Mesodermal cell (in vitro differentiated cells): ENCODE results near the gene UGT1A7.

Experiments
- H3K27ac ChIP-seq: 2 replicates; pipeline ENCODE4 v1.7.0; 2013; ENCODE audit warnings: mild to moderate bottlenecking, low read depth, low read length, moderate library complexity; ENCODE audit not compliant: severe bottlenecking
- H3K36me3 ChIP-seq: 2 replicates; pipeline ENCODE4 v1.7.1; 2013; ENCODE audit warnings: mild to moderate bottlenecking, low read length, moderate library complexity; ENCODE audit not compliant: control insufficient read depth, insufficient read depth
- H3K4me1 ChIP-seq: one replicate; pipeline ENCODE4 v1.7.1; 2013; ENCODE audit warnings: mild to moderate bottlenecking, low read length; ENCODE audit not compliant: insufficient read depth, control insufficient read depth, poor library complexity, severe bottlenecking
- H3K4me3 ChIP-seq: 2 replicates; pipeline ENCODE4 v1.7.0; 2013; ENCODE audit warnings: low read length, control low read depth, mild to moderate bottlenecking; ENCODE audit not compliant: insufficient read depth, poor library complexity, severe bottlenecking; ENCODE audit errors: extremely low read depth
- H3K9me3 ChIP-seq: 2 replicates; pipeline ENCODE4 v1.7.1; 2013; ENCODE audit warnings: mild to moderate bottlenecking, low read length, moderate library complexity; ENCODE audit not compliant: control insufficient read depth
- WGBS, 2 experiments: methylation state at CpG; one replicate each; pipeline ENCODE4 v1.1.5; 2013; ENCODE audit warnings: missing lambda C conversion rate in 2 of 2; ENCODE audit not compliant: insufficient coverage in 2 of 2; 5-methylcytosine and 5-hydroxymethylcytosine counted together

Gene UGT1A7

GRCh38 chr2:233680361-233681045 is 1.2 kb upstream of the UGT1A7 start:
- H3K4me1 ChIP-seq: no peaks in the 10 kb centered on the region
- no peak overlapping the region for H3K4me3 ChIP-seq
- H3K36me3 ChIP-seq: no peaks in the 10 kb centered on the region
- H3K27ac ChIP-seq: no peak overlapping the region
- 66 to 88% methylated on average over 3 of the region's 4 CpGs for WGBS, 2 experiments
- H3K9me3 ChIP-seq: no peaks in the 10 kb centered on the region

GRCh38 chr2:233684640-233685039 is 2.9 kb downstream of the UGT1A7 start:
- WGBS, 2 experiments: 100% methylated on average over 1 of the region's 1 CpG; no CpG with 5 or more reads in 1 of the 2 experiments
- H3K27ac ChIP-seq: no peak overlapping the region

GRCh38 chr2:233686928-233687327 is 5.2 kb downstream of the UGT1A7 start:
- H3K4me1 ChIP-seq: no peaks in the 10 kb centered on the region
- H3K36me3 ChIP-seq: no peaks in the 10 kb centered on the region
- H3K27ac ChIP-seq: no peak overlapping the region
- no peaks in the 10 kb centered on the region for H3K9me3 ChIP-seq
- H3K4me3 ChIP-seq: no peak overlapping the region
- 79 to 81% methylated on average over 2 to 3 of the region's 5 CpGs for WGBS, 2 experiments

More at GRCh38 chr2:233684640-233685039, 2.9 kb downstream of the UGT1A7 start:
- no peaks in the 10 kb centered on the region for H3K9me3 ChIP-seq
- no peak overlapping the region for H3K4me3 ChIP-seq
- H3K4me1 ChIP-seq: no peaks in the 10 kb centered on the region
- H3K36me3 ChIP-seq: no peaks in the 10 kb centered on the region

DNA sequence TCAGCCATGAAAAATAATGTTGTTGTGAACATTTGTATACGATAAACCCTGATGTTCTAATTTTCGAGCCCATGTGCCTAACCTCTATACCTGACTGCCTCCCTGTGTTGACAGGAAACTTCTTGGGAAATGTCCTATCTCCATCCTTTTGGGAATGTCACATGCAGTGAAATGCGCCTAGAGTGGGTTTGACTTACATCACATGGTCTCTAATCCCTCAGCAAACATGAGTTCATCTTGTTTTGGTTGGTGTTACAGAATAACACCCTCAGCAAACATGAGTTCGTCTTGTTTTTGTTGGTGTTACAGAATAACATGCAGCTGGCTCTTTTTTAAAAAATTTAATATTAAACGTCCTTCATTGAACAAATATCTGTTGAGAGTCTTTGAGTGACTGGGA is 6.6 kb downstream of the UGT1A7 start:
- Histone ChIP-seq H3K9me3 (no peaks in the 10 kb centered on the region), H3K36me3 (no peaks in the 10 kb centered on the region), H3K4me1 (no peaks in the 10 kb centered on the region), H3K4me3 (no peak overlapping the region), H3K27ac (no peak overlapping the region)
- 78 to 100% methylated on average over 2 to 3 of the region's 5 CpGs for WGBS, 2 experiments

DNA sequence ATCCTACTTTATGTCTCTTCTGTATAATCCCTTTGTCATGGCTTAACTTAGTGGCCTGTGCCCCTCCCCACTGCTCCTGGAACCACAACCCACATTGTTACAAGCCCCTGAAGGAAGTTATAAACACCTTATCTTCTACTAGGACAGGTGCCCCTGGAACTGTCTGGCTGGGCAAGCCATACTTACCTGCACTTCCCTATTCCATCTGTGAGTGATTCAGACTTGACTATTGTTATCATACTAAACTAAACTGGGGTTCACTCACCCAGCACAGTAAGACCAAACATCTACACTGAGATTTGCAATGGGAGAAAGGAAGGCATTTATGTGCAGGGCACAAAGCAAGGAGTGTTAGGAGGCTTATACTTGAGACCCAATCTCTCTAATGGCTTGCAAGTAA is 7.3 kb downstream of the UGT1A7 start:
- H3K36me3 ChIP-seq: no peaks in the 10 kb centered on the region
- no peaks in the 10 kb centered on the region for H3K4me1 ChIP-seq
- no peak overlapping the region for H3K27ac ChIP-seq
- no peaks in the 10 kb centered on the region for H3K9me3 ChIP-seq
- H3K4me3 ChIP-seq: no peak overlapping the region

GRCh38 chr2:233689501-233689900 is 7.8 kb downstream of the UGT1A7 start:
- no peak overlapping the region for H3K27ac ChIP-seq
- H3K4me1 ChIP-seq: no peaks in the 10 kb centered on the region
- H3K9me3 ChIP-seq: no peaks in the 10 kb centered on the region
- WGBS, 2 experiments: 54 to 60% methylated on average over 1 to 2 of the region's 3 CpGs
- H3K4me3 ChIP-seq: no peak overlapping the region
- no peaks in the 10 kb centered on the region for H3K36me3 ChIP-seq

- no peaks in the 10 kb centered on the region for H3K9me3 ChIP-seq
- no peaks in the 10 kb centered on the region for H3K36me3 ChIP-seq
- H3K4me3 ChIP-seq: no peak overlapping the region
- 60 to 71% methylated on average over 1 of the region's 4 CpGs for WGBS, 2 experiments
- H3K27ac ChIP-seq: no peak overlapping the region
- H3K4me1 ChIP-seq: no peaks in the 10 kb centered on the region
Measured at GRCh38 chr2:233690444-233690843, 8.7 kb downstream of the UGT1A7 start.

DNA sequence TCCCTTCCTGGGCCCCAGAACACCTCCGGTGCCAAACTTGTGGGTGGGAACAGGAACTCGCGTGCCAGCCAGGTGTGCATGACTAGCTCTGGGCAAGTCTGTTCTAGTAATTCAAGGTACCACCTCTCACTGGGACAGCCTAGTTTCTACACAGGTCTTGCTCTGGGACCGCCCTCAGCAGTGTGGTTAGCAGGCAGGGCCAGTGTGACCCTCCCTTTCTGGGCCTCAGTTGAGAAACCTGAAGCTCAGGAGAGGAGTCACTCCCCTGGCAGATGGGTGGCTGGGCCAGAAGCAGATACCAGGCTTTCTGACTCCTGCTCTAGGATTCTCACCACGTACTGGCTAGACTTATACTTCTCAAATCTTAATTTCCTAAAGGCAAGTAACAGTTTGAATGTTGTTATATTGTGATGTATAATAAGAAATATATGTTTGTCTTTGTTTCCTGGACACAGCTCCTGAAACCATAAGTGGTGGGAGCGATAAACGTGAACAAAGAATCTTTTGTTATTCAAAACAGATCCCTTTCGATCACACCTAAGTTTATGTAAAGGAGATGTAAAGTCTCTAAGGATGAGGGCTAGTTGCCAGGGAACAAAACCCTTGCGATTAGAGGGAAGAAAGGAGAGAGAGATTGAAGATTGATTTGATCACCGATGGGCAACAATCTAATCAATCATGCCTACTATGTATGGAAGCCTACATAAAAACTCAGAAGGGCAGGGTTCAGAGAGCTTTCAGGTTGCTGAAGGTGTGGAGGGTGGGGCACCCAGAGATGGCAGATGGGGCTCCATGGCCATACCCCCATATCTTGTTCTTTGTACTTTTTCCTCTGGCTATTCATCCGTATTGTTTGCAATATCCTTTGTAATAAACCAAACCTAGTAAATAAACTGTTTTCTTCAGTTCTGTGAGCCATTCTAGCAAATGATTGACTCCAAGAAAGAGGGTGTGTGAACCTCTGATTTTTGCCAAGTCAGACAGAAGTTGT is 10.0 kb downstream of the UGT1A7 start:
- Histone ChIP-seq H3K4me3 (no peak overlapping the region), H3K36me3 (no peaks in the 10 kb centered on the region), H3K27ac (no peak overlapping the region), H3K4me1 (no peaks in the 10 kb centered on the region), H3K9me3 (no peaks in the 10 kb centered on the region)
- 88% methylated on average over 4 to 6 of the region's 11 CpGs for WGBS, 2 experiments

DNA sequence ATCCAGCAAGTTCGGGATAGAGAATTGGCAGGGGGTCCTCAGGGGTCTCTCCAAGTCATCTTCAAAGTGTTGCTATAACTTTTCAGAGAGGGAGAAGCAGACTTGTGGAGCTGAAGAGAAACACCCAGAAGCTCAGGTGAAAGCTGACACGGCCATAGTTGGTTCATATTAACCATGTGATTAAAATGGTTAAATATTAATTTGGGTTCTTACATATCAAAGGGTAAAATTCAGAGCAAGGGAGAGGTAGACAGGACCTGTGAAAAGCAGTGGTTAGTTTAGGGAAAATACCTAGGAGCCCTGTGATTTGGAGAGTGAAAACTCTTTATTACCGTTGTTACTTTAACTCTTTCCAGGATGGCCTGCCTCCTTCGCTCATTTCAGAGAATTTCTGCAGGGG is 10.9 kb downstream of the UGT1A7 start, which contains the start of gene UGT1A6:
TSS of gene UGT1A6 (plus strand) at position 243 of the 400 bp plus-strand sequence. CDS start at position 358, 115 bp downstream.
- 93 to 94% methylated on average over 2 to 3 of the region's 4 CpGs for WGBS, 2 experiments
- H3K27ac ChIP-seq: no peak within 1 kb of the TSS
- no peaks in the 10 kb centered on the region for H3K4me1 ChIP-seq
- H3K4me3 ChIP-seq: no peak within 1 kb of the TSS
- H3K36me3 ChIP-seq: no peaks in the 10 kb centered on the region
- no peaks in the 10 kb centered on the region for H3K9me3 ChIP-seq

DNA sequence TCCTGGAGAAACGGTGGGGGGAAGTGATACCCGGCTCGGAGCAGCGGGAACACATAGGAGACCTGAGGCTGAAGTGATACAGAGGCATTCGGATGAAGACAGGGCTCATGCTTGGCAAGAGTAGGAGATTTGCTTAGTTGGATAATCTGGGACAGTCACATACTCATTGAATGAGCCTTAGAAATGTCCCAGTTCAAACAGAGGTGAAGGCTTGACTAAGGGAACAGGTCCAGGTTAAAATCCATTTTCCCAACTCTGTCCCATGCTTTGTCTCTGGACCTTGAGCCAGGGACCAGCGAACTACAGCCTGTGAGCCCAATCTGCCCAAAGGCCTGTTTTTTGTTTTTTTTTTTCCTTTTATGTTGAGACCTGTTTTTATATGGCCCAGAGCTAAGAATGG is 12.3 kb downstream of the UGT1A7 start:
- Histone ChIP-seq H3K9me3 (no peaks in the 10 kb centered on the region), H3K4me3 (no peak overlapping the region), H3K36me3 (no peaks in the 10 kb centered on the region), H3K4me1 (no peaks in the 10 kb centered on the region), H3K27ac (no peak overlapping the region)
- 91 to 100% methylated on average over 5 of the region's 6 CpGs for WGBS, 2 experiments
